Panc1 (cell line): ENCODE data around the gene BMP7.

ENCODE experiments used
- SIN3A ChIP-seq: IDR thresholded peaks from 2 replicates; pipeline ENCODE4 v1.6.1; 2012; ENCODE audit warnings: low read depth, mild to moderate bottlenecking, low read length, moderate library complexity, borderline replicate concordance; ENCODE audit not compliant: insufficient read depth
- TF ChIP-seq, protein P1 (sequence below): fragments of 450-650 bp; IDR thresholded peaks from 2 replicates; pipeline ENCODE4 v1.5.1; 2017; ENCODE audit warnings: mild to moderate bottlenecking

DNA sequence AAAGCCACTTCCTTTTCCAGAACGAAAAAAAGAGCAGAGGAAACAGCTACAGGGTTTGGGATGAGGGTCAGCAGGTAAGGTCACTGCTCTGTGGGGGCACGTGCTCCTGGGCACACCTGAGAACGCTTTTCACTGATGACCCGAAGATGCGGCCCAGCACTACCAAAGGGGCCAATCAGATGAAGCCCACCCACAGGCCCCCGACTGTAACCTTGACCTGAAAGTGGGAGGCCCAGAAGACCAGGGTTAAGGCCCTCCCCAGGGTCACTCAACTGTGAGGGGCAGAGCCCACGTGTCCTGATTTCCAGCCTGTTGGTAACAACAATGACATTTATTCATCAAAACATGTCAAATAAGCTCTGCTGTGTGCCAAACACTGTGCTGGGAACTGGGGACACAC, 108.0 kb downstream of the BMP7 start:
- no peak for TF ChIP-seq SIN3A
- TF ChIP-seq, protein P1, sequence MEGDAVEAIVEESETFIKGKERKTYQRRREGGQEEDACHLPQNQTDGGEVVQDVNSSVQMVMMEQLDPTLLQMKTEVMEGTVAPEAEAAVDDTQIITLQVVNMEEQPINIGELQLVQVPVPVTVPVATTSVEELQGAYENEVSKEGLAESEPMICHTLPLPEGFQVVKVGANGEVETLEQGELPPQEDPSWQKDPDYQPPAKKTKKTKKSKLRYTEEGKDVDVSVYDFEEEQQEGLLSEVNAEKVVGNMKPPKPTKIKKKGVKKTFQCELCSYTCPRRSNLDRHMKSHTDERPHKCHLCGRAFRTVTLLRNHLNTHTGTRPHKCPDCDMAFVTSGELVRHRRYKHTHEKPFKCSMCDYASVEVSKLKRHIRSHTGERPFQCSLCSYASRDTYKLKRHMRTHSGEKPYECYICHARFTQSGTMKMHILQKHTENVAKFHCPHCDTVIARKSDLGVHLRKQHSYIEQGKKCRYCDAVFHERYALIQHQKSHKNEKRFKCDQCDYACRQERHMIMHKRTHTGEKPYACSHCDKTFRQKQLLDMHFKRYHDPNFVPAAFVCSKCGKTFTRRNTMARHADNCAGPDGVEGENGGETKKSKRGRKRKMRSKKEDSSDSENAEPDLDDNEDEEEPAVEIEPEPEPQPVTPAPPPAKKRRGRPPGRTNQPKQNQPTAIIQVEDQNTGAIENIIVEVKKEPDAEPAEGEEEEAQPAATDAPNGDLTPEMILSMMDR = no peak
